ENCODE measurements around the gene CNTN6.

The CNTN6 gene

GRCh38 chr3:1092771-1093170, at the start of gene CNTN6:
Gene CNTN6 (plus strand): TSS chr3:1093024. CDS start chr3:1148009, 54,985 bp downstream.
- Histone ChIP-seq H3K4me1 (ENCODE audit: insufficient read depth, low read length) (peaks cover 7% of the 10 kb centered on the region; the same call in 1 of the 2 replicates), H3K9ac (ENCODE audit: low read depth, low read length) (no peak within 1 kb of the TSS), H3K36me3 (ENCODE audit: insufficient read depth, low read length) (no peaks in the 10 kb centered on the region), H3K9me3 (ENCODE audit: control insufficient read depth, insufficient read depth, low read length) (no peaks in the 10 kb centered on the region)

GRCh38 chr3:1048558-1048957, 44.3 kb upstream of the CNTN6 start:
- Histone ChIP-seq H3K4me1 (ENCODE audit: insufficient read depth, low read length) (no peaks in the 10 kb centered on the region), H3K9ac (ENCODE audit: low read depth, low read length) (no peak overlapping the region), H3K36me3 (ENCODE audit: insufficient read depth, low read length) (no peaks in the 10 kb centered on the region), H3K9me3 (ENCODE audit: control insufficient read depth, insufficient read depth, low read length) (no peaks in the 10 kb centered on the region)

GRCh38 chr3:1055870-1056269, 37.0 kb upstream of the CNTN6 start:
- Histone ChIP-seq H3K9me3 (ENCODE audit: control insufficient read depth, insufficient read depth, low read length) (no peaks in the 10 kb centered on the region), H3K9ac (ENCODE audit: low read depth, low read length) (no peak overlapping the region), H3K4me1 (ENCODE audit: insufficient read depth, low read length) (no peaks in the 10 kb centered on the region), H3K36me3 (ENCODE audit: insufficient read depth, low read length) (no peaks in the 10 kb centered on the region)

- Histone ChIP-seq H3K9me3 (ENCODE audit: control insufficient read depth, insufficient read depth, low read length) (no peaks in the 10 kb centered on the region), H3K4me1 (ENCODE audit: insufficient read depth, low read length) (no peaks in the 10 kb centered on the region), H3K9ac (ENCODE audit: low read depth, low read length) (no peak overlapping the region), H3K36me3 (ENCODE audit: insufficient read depth, low read length) (no peaks in the 10 kb centered on the region)
These were observed 36.1 kb upstream of the CNTN6 start for GRCh38 chr3:1056744-1057143.

GRCh38 chr3:1057436-1057835, 35.4 kb upstream of the CNTN6 start:
- Histone ChIP-seq H3K4me1 (ENCODE audit: insufficient read depth, low read length) (no peaks in the 10 kb centered on the region), H3K36me3 (ENCODE audit: insufficient read depth, low read length) (no peaks in the 10 kb centered on the region), H3K9me3 (ENCODE audit: control insufficient read depth, insufficient read depth, low read length) (no peaks in the 10 kb centered on the region), H3K9ac (ENCODE audit: low read depth, low read length) (no peak overlapping the region)

- Histone ChIP-seq H3K36me3 (ENCODE audit: insufficient read depth, low read length) (no peaks in the 10 kb centered on the region), H3K9ac (ENCODE audit: low read depth, low read length) (no peak overlapping the region), H3K9me3 (ENCODE audit: control insufficient read depth, insufficient read depth, low read length) (no peaks in the 10 kb centered on the region), H3K4me1 (ENCODE audit: insufficient read depth, low read length) (no peaks in the 10 kb centered on the region)
These were observed 23.8 kb upstream of the CNTN6 start for GRCh38 chr3:1068985-1069384.

GRCh38 chr3:1072041-1072440, 20.8 kb upstream of the CNTN6 start:
- Histone ChIP-seq H3K9ac (ENCODE audit: low read depth, low read length) (no peak overlapping the region), H3K9me3 (ENCODE audit: control insufficient read depth, insufficient read depth, low read length) (no peaks in the 10 kb centered on the region), H3K4me1 (ENCODE audit: insufficient read depth, low read length) (no peaks in the 10 kb centered on the region), H3K36me3 (ENCODE audit: insufficient read depth, low read length) (no peaks in the 10 kb centered on the region)

GRCh38 chr3:1079662-1080061, 13.2 kb upstream of the CNTN6 start:
- Histone ChIP-seq H3K9me3 (ENCODE audit: control insufficient read depth, insufficient read depth, low read length) (no peaks in the 10 kb centered on the region), H3K9ac (ENCODE audit: low read depth, low read length) (no peak overlapping the region), H3K4me1 (ENCODE audit: insufficient read depth, low read length) (no peaks in the 10 kb centered on the region), H3K36me3 (ENCODE audit: insufficient read depth, low read length) (no peaks in the 10 kb centered on the region)

- Histone ChIP-seq H3K9me3 (ENCODE audit: control insufficient read depth, insufficient read depth, low read length) (no peaks in the 10 kb centered on the region), H3K9ac (ENCODE audit: low read depth, low read length) (no peak overlapping the region), H3K4me1 (ENCODE audit: insufficient read depth, low read length) (no peaks in the 10 kb centered on the region), H3K36me3 (ENCODE audit: insufficient read depth, low read length) (no peaks in the 10 kb centered on the region)
These were observed 10.7 kb upstream of the CNTN6 start for GRCh38 chr3:1082108-1082507.

- Histone ChIP-seq H3K9ac (ENCODE audit: low read depth, low read length) (no peak overlapping the region), H3K9me3 (ENCODE audit: control insufficient read depth, insufficient read depth, low read length) (no peaks in the 10 kb centered on the region), H3K36me3 (ENCODE audit: insufficient read depth, low read length) (no peaks in the 10 kb centered on the region), H3K4me1 (ENCODE audit: insufficient read depth, low read length) (no peaks in the 10 kb centered on the region)
These were observed 5.7 kb upstream of the CNTN6 start for GRCh38 chr3:1087066-1087560.

- H3K36me3 ChIP-seq (ENCODE audit: insufficient read depth, low read length), result no peaks in the 10 kb centered on the region
- H3K4me1 ChIP-seq (ENCODE audit: insufficient read depth, low read length), result peaks cover 7% of the 10 kb centered on the region; the same call in 1 of the 2 replicates
- H3K9me3 ChIP-seq (ENCODE audit: control insufficient read depth, insufficient read depth, low read length), result no peaks in the 10 kb centered on the region
- H3K9ac ChIP-seq (ENCODE audit: low read depth, low read length), result no peak overlapping the region
These were observed 4.3 kb upstream of the CNTN6 start for GRCh38 chr3:1088503-1088902.

- Histone ChIP-seq H3K9me3 (ENCODE audit: control insufficient read depth, insufficient read depth, low read length) (no peaks in the 10 kb centered on the region), H3K4me1 (ENCODE audit: insufficient read depth, low read length) (peaks cover 7% of the 10 kb centered on the region; the same call in 1 of the 2 replicates), H3K36me3 (ENCODE audit: insufficient read depth, low read length) (no peaks in the 10 kb centered on the region), H3K9ac (ENCODE audit: low read depth, low read length) (no peak overlapping the region)
These were observed 1.5 kb upstream of the CNTN6 start for GRCh38 chr3:1091286-1091685.

GRCh38 chr3:1092061-1092460, 763 bp upstream of the CNTN6 start:
- no peaks in the 10 kb centered on the region for H3K9me3 ChIP-seq (ENCODE audit: control insufficient read depth, insufficient read depth, low read length)
- peaks cover 7% of the 10 kb centered on the region; the same call in 1 of the 2 replicates for H3K4me1 ChIP-seq (ENCODE audit: insufficient read depth, low read length)
- H3K36me3 ChIP-seq (ENCODE audit: insufficient read depth, low read length), result no peaks in the 10 kb centered on the region
- H3K9ac ChIP-seq (ENCODE audit: low read depth, low read length), result no peak overlapping the region

- Histone ChIP-seq H3K9ac (ENCODE audit: low read depth, low read length) (no peak overlapping the region), H3K4me1 (ENCODE audit: insufficient read depth, low read length) (peaks cover 7% of the 10 kb centered on the region; the same call in 1 of the 2 replicates), H3K36me3 (ENCODE audit: insufficient read depth, low read length) (no peaks in the 10 kb centered on the region), H3K9me3 (ENCODE audit: control insufficient read depth, insufficient read depth, low read length) (no peaks in the 10 kb centered on the region)
These were observed 393 bp downstream of the CNTN6 start for GRCh38 chr3:1093217-1093616.

- no peaks in the 10 kb centered on the region for H3K4me1 ChIP-seq (ENCODE audit: insufficient read depth, low read length)
- no peaks in the 10 kb centered on the region for H3K9me3 ChIP-seq (ENCODE audit: control insufficient read depth, insufficient read depth, low read length)
- H3K9ac ChIP-seq (ENCODE audit: low read depth, low read length), result no peak overlapping the region
- H3K36me3 ChIP-seq (ENCODE audit: insufficient read depth, low read length), result no peaks in the 10 kb centered on the region
These were observed 10.7 kb downstream of the CNTN6 start for GRCh38 chr3:1103525-1103924.

All from ES-I3 (cell line).